Stimulated activated CD4-positive, alpha-beta T cell treated with anti-CD3 and anti-CD28 coated beads, Interleukin-1b, Interleukin-23, amount 100 ng/mL, for 1 hour (primary cell): ENCODE results near the gene EEFSEC.

Source experiments
- DNase-seq, 2 donors: peaks; one replicate each; pipeline ENCODE4 v3.0.0-alpha.2; 2020; ENCODE audit warnings: low read depth in 2 of 2

The EEFSEC gene

DNA sequence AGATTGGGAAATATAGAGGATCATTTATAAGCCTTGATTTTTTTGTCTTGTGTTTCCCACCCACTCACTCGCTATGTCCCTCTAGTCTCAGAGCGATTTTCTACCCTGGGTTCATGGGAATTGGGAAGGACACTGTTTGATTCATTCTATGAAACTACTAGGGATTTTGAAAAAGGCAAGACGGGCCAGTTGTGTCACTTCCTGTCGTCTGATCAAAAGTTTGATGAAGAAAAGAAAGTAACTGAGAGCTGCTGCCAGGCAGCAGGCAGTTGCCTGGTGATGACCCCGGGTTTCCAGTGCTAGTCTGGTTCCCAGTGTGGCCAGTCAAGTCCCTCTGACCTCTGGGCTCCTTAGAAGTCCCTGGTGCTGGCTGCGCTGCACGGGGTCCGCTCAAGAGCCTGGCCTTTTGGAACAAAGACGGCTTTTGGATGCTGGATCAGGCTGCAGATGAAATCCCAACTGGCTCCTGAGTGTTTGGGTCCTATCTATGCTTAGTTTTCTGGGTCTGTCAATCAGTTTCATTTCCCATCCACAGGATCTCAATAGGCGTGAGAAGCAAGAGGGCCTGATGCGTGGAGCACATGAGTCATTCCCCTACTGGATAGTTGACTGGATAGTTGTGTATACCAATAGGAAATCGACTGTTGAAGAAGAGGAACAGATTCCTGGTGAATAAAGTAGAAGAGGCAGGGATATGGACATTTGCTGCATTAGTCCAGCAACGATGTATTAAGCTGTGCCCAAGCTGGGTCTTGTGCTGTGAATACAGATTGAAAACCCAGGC is 89.7 kb downstream of the EEFSEC start:
- DNase-seq, result no peak

DNA sequence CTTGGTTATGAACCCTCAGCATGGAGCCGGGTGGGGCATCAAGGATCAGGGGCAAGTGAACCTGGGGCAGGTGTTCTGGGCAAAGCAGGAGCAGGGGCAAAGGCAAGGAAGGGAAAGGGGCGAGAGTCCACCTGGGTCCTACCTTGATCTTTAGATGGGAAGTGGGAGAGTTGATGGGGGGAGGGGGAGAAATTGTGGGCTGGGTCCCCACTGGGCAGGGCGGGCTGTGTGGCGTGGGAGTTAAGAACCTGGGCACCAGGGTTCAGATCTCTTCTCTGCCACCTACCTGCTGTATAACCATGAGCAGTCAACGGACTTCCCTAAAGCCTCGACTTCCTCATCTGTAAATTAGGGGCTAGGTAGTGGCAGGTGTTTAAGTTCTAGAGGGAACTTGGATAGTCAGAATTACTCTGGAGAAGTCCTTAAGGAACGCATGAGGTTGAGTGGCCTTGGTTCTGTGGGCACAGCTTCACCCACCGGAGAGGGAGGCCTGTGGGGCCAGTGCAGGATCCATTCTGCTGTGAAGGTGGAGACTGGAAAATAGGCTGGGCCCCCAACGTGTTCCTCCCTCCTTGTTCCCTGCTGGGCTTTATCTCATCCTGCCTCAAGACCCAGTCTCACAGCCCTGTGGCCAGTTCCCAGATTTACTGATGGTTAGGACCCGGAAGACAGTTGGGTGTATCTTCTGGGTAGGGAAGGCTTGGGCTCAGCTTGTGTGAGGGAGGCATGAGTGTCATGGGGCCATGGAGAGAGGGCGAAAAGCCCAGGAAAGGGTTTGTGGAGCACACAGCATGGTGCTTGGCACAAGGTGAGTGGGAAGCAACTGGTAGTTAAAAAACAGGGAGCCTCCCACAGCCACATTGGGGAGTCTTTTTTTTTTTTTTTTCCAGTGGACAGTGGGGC is 90.6 kb downstream of the EEFSEC start:
- DNase-seq, result no peak

DNA sequence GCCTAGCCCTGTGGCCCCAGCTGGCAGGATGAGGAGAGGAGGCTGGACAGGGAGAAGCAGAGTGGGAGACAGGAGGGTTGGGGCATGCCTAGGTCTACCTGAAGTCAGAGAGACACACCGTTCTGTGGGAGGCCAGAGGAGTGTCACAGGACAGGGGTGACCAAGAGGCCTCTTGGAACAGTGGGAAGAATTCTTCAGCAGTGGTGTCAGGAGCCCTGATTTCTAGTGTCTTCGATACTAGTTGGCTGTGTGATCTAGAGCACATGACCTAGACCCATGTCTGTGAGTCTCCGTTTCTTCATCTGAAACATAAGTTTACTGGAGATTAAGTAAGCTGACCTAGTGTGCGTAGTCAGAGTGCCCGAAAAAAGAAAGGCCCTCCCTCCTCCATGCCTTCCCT is 92.2 kb downstream of the EEFSEC start:
- DNase-seq, result no peak

DNA sequence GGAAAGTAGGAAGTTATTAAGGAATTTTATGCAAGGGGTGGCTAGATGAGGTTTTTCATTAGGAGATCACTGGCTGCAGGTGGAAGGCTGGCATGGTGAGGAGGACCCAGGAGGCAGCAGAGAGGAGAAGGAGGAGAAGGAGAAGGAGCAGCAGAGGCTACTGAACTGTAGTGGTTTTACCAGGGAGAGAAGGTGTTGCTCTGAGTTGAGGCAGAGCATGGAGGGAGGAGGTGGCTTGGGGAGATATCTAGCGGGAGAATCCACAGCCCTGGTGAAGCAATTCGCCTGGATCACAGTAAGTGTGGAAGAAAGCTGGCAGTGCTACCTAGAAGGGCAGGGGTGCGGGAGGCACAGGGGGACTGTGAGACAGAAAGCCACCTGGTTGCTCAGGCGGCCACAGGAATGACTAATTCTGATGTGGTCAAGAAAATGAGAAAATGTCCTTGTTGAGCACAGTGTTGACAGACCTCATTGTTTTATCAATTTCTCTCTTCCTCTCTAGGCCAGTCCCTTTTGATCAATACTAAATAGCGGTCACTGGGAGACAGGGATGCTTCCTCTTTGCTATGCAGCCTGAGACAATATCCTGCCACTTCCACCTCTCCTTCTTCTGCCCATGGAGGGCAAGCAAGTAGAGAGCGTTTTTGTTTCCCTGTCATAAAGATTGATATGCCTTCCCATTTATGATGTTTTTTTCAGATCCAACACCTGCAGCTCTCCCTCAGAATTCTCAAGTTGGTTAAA is 94.6 kb downstream of the EEFSEC start:
- DNase-seq, result no peak

DNA sequence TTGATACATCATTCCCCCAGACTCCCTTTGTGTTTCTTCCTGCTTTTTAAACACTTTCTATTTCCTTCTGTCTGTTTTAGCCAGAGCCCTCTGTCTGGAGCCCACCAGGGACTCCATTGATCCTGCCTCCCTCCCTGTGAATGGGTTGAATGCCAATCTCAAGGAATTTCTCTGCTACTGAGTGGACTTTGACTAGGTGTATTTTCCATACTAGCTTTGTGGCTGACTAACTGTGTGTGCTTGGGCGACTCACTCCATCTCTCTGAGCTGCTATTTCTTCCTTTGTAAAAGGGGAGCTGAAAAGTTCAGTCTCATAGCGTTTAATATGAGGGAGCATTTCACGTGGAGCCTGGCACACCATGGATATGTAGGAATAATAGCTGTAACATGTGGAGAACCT is 98.8 kb downstream of the EEFSEC start:
- no peak for DNase-seq

DNA sequence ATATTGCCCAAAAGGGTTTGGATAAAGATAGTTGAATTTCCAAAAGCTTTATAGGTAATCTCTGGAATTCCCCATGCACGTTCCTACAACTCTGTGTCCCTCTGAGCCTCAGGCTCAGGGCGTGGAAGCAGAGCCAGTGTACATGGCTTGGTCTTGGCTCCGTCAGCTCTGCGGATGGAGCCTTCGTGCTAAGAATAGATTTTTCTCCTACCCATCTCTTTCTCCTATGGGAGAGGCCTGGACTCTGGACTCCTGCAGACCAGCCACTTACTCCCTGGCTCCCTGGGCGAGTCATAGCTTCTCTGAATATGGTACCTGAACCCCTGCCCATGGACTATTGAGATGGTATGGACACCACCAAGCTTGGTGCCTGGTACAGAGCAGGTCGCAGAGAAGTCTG is 99.9 kb downstream of the EEFSEC start:
- no peak for DNase-seq

DNA sequence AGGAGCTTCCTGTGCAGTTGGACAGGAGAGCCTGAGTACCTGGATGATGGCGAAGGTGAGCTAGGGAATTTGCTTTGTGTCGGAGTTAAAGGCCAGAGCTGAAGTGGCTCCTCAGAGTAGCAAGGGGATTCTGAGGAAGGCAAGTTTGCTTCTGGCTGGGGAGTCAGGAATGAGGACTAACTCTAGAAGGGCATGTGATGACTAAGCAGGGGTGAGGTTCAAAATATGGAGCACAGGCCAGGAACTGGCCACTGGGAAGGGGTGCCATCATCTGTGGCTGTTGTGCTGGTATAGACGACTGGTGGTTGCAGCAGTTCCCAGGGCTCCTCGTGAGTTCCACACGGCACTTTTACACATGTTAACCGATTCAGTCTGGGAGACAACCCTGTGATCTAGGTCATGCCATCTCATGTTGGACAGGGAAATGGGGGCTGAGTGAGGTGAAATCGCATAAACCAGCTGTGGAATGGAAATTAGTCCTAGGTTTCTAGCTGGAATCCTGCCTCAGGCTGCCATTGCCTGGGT is 100.8 kb downstream of the EEFSEC start:
- no peak for DNase-seq

DNA sequence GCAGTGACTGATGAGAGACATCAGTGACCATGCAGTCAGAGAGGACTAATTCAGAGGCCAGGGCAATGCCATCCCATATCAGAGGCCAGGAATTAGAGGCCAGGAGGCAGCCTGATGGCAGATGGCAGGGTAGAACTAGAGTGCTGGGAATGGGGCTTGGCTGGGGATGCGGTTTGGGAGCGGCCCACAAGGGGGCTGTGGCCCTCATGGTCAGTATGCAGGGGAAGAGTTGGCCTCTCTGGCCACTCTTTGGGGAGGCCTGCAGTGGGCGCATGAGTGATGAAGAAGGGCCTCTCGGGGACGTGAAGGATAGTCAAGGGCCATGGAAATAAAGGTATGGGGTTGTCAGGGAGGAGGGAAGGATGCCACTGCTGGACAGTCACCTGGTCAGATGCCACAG is 101.7 kb downstream of the EEFSEC start:
- no peak for DNase-seq

DNA sequence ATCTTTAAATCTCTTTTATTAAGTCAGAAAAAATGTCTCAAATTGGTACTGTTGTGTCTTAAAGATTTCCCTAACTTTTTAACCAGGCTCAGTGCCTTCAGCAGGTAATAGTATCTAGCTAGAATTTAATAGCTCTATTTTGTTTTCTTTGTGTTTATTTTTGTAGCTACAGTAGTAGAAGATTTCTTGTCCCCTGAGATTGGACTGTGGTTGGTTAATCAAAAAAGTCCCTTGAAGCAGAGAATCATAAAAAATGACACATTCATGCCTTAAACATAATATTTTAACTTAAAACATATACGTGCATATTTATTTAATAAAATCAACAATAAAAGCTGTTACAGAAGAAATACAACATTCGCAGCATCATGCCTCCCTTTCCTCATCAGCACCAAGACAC is 102.8 kb downstream of the EEFSEC start:
- DNase-seq, result no peak

DNA sequence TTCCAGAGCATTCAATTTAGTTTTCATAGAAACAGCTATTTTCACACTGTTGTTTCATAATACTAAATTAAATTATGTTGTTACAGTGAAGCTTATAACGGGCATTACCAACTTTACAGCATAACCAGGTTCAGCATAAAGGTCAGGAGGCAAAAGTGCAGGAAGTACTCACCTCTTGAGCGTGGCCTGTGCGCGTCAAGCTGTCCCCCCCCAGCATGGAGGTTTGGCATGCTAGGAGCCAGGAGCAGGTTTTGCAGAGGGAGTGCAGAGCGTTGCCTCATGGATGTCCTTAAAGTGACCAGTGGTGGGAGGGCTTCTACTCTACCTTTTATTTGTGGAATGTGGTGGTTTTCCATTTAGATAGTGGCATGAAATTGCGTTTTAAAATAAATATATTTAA is 104.4 kb downstream of the EEFSEC start:
- no peak for DNase-seq

DNA sequence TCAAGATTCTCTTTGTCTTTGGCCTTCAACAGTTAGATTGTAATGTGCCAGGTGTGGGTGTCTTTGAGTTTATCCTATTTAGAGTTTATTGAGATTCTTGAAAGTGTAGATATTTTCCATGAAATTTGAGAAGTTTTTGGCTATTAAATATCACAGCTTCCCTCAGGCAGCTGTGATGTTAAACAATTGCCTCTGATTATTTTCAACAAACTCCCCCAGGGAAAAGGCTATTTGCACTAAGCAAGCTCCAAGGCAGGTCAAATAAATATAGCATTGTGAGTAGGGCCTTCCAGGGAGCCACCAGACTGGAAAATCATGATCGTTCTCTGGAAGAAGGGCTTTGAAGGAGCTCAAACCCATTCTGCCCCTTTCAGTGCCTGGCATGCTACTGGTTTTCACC is 107.0 kb downstream of the EEFSEC start:
- no peak for DNase-seq

DNA sequence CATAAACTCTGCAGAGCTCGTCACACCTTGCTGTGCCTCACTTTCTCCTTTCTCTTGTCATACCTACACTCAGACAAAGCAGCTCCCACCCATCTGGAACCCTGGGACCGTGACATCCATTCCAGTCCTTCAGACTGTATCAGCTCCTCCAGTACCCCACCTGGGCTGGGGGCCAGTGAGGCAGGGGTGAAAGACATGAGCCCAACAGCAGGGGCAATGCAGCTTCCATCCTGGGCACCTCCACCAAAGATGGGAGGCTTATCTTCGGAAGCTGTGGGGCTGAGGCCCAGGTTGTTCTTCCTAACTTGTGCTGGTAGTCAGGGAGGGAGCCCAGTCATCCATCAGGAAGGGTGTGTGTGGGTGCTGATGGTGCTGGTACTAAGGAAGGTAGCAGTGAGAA is 109.2 kb downstream of the EEFSEC start:
- no peak for DNase-seq

DNA sequence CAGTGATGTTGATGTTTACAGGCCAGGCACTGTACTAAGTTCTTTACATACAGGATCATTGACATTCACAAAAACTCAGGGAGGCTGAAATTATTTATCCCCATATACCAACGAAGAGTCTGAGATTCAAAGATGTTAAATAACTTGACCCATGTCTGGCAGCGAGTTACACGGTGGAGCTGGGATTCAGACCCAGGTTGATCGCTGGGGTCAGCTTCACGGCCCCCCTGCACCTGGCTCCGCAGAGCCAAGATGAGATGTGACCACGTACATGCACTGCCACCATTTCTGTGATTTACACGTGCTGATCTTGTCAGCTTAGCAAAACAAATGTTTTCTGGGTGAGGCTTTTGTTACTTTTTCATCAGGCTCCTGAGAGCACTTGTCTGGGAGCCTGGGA is 109.8 kb downstream of the EEFSEC start:
- no peak for DNase-seq

DNA sequence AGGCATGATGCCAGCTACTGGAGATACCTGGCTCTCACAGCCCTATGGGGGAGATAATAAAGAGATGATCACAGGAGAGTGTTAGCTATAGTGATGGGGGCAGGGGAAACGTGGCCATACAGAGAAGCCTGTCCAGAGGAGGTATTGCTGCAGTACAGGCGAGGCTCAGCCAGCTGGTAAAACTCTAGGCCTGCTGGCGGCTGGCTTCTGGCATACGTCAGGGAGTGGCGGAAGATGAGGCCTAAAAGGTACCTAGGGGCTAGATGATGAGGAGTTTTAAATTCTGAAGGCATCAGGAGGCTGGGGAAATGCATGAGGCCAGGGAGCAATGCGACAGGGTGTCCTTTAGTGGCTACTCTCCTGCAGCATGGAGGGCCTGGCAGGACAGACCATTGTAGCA is 110.7 kb downstream of the EEFSEC start:
- DNase-seq, result no peak

DNA sequence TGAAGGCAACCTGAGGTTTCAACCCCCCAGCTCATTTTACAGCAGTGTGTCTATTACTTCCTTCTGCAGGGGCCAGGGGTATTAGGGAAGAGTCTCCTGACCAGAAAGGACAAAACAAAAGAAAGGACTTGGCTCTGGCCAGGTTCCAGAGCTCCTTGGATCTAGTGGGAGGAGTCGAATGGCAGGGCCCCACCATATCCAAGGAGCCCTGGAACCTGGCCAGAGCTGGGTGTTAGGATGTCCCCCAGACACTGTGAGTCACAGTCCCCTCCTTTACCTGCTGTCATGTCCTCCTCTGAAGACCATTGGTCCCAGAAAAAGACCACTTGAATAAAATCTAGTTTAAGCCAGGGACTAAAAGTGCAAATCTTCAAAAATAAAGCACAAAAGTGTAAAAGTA is 113.2 kb downstream of the EEFSEC start:
- DNase-seq, result no peak

DNA sequence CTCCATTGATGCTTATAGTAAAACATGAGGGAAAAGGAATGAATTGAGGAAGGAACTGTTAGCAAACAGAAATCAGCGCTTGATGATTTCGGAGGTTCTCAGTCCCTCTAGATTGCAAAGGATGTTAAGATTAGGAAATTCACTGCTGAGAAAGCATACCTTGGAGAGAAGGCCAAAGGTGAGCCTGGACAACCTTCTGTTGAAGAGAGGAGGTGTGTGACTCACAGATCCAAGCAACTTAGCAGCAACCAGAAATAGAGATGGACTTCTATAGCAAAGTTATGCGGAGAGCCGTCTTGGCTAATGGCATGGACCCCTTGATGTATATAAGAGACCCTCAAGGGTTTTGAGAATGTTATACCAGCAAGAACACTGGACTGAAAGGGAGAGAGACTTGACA is 114.3 kb downstream of the EEFSEC start:
- DNase-seq, result no peak

DNA sequence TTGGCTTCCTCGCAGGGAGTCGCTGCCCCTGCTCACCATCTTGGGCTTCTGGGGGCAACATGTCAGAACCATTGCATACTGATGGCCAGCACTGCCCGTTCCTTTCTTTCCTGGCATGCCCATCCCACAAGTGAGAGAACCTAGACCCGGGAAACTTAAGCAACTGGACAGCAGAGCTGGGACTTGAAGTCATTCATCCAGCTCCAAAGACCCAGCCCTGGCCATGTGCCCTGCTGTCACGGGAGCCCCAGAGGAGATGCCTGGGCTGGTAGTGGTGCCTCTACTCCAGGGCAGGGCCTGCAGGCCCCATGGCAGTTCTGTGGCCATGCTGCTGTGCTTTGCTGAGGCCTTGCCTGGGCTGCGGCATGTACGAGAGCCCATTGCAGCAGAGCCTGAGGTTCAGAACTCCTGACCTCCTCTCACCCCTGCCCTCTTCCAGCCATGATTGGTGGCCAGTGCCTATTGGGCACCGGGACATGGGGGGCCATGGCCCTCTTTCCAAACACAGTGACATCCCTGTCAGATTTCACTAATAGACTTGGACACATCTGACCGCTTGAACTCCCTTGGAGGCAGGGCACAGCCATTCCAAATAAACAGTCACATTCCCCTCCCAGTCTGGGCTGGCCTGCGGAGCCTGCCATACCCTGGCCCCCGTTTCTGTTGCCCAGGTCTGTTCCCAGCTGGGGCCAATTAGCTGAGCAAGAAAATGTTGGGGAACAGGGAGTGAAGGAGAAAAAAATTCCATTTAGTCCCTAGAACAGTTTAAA is 115.9 kb downstream of the EEFSEC start:
- no peak for DNase-seq

DNA sequence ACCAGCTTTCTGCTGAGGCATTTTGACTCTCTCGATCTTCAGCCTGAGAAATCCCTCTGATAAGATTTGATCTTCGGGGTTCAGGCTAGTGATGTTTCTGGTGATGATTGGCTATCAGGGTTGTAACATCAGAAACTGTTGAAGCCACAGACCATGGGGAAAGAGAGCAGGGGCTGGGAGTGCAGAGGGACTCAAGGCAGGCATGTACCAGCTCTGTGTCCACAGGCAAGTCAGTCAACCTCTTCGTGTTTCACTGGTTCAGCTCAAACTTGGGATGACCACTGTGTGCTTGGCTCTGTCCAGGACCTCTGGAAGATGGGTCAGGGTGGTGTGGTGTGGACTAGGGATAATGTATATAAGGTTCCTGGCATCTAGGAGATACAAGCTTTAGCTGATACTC is 116.5 kb downstream of the EEFSEC start:
- DNase-seq, result no peak

DNA sequence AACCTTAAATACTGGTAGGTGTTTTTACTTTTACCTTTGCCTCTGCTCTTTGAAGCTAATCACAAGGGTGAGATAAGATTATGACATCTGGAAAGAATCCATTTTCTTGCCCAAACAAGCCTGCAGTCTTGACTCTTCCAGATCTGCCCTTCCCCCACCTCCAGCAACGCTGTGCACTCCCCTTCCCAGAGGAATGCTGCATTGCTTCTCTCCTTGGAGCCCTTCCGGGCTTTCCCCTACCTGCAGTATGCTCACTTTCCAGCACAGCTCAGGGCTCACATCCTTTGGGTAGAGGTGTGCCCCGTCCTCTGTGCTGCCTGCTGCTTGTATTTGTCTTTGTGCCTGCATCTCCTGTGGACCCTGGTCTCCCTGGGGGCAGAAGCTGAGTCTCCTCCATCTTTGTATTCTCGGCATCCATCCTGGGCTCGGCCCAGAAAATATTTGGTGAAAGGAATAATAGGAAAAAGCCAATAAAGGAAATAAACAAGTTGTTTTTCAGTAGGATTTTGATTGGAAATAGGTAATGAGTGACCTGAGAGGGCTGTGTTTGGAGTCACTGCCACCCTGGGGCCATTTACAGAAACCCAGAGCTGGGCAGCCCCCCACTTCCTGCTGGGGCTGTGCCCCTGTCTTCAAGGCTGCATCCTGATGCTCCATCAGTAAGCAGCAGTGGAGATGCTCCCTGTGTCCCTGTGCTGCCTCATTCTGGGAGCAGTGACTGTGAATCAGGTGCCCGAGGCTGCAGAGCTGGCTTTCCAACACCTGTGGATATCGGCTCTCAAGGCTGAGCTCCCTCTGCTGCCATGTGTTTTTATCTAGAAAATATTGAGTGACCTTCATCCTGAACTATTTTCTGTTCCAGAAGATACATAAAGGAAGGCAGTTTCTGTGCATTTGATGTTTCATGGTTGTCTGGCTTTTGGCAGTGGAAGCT is 117.5 kb downstream of the EEFSEC start:
- DNase-seq, result no peak
